SK-N-SH treated with all-trans-retinoic acid at 6 μM for 48 hours (cell line): ENCODE measurements around the gene HSPA12A.

Experiments used
- ESRRG ChIP-seq: fragments of 250-450 bp; sonication (Bioruptor Pico); IDR thresholded peaks from 2 replicates; pipeline ENCODE4 v1.6.1; 2021; ENCODE audit warnings: mild to moderate bottlenecking
- PATZ1 ChIP-seq: fragments of 250-450 bp; sonication (Bioruptor Pico); IDR thresholded peaks from 2 replicates; pipeline ENCODE4 v1.8.0; 2020; ENCODE audit warnings: mild to moderate bottlenecking, moderate library complexity, borderline replicate concordance
- POU6F1 ChIP-seq: fragments of 250-450 bp; sonication (Bioruptor Pico); IDR thresholded peaks from 2 replicates; pipeline ENCODE4 v1.8.0; 2021; ENCODE audit warnings: low read depth, mild to moderate bottlenecking, moderate library complexity, borderline replicate concordance
- TCF4 ChIP-seq: fragments of 250-450 bp; sonication (Bioruptor Pico); IDR thresholded peaks from 2 replicates; pipeline ENCODE4 v1.8.0; 2021; ENCODE audit warnings: mild to moderate bottlenecking, moderate library complexity, borderline replicate concordance
- ZFP3 ChIP-seq: fragments of 250-450 bp; sonication (Bioruptor Pico); IDR thresholded peaks from 2 replicates; pipeline ENCODE4 v1.5.0; 2020; ENCODE audit warnings: mild to moderate bottlenecking, moderate library complexity
- ZFP30 ChIP-seq: fragments of 450-650 bp; formaldehyde crosslinking; IDR thresholded peaks from 2 replicates; pipeline ENCODE4 v1.5.0; 2022; ENCODE audit warnings: mild to moderate bottlenecking, moderate library complexity

- TF ChIP-seq POU6F1 (CRISPR knock-in tag) (no peak), ZFP3 (CRISPR knock-in tag) (no peak), ZFP30 (CRISPR knock-in tag) (no peak), PATZ1 (no peak), ESRRG (CRISPR knock-in tag) (no peak), TCF4 (no peak)
These were observed 63.0 kb downstream of the HSPA12A start for GRCh38 chr10:116679351-116679750.
